ENCODE results near the gene ENKUR.

- no peak for TF ChIP-seq POLR2A (IDR thresholded peaks at IDR 0.05)
- no peak for TF ChIP-seq CTCF (IDR thresholded peaks at IDR 0.05)
Measured at GRCh38 chr10:24944512-24945255, 71.3 kb downstream of the ENKUR start.

Measured in right lobe of liver (tissue), 4 donors.